Measurements from ENCODE around the gene ESPNL.

The ESPNL gene

GRCh38 chr2:238130696-238131628, 30.8 kb downstream of the ESPNL start:
- no peak for DNase-seq

GRCh38 chr2:238131761-238132462, 31.8 kb downstream of the ESPNL start:
- no peak for DNase-seq

- DNase-seq = no peak
These were observed 32.6 kb downstream of the ESPNL start for GRCh38 chr2:238132463-238133450.

GRCh38 chr2:238133499-238134392, 33.6 kb downstream of the ESPNL start:
- no peak for DNase-seq

GRCh38 chr2:238134393-238134785, 34.2 kb downstream of the ESPNL start:
- DNase-seq = no peak

GRCh38 chr2:238135601-238136150, 35.5 kb downstream of the ESPNL start:
- DNase-seq = no peak

- DNase-seq = no peak
These were observed 36.8 kb downstream of the ESPNL start for GRCh38 chr2:238136820-238137537.

- DNase-seq = no peak
These were observed 37.7 kb downstream of the ESPNL start for GRCh38 chr2:238137885-238138284.

- no peak for DNase-seq
These were observed 38.4 kb downstream of the ESPNL start, which contains the start of gene KLHL30 for GRCh38 chr2:238138331-238139195. Gene KLHL30 (plus strand): TSS chr2:238138668. CDS start chr2:238140755, 2,087 bp downstream.

- no peak for DNase-seq
These were observed 39.3 kb downstream of the ESPNL start for GRCh38 chr2:238139196-238140039.

- no peak for DNase-seq
These were observed 39.9 kb downstream of the ESPNL start for GRCh38 chr2:238140040-238140439.

GRCh38 chr2:238140721-238141540, 40.8 kb downstream of the ESPNL start:
- DNase-seq = no peak

GRCh38 chr2:238141541-238142318, 41.6 kb downstream of the ESPNL start:
- no peak for DNase-seq

- DNase-seq = no peak
These were observed 42.5 kb downstream of the ESPNL start for GRCh38 chr2:238142382-238143205.

- peak; percentile 53 for DNase-seq
These were observed 43.3 kb downstream of the ESPNL start for GRCh38 chr2:238143239-238143951.

All from DMS 273 treated with DMSO at 0.1 percent for 48 hours (cell line).